NB4 (cell line): ENCODE data around the gene NDST4.

Experiments used
- CTCF ChIP-seq: IDR thresholded peaks from one replicate; pipeline ENCODE4 v1.5.1; 2012; ENCODE audit warnings: low read depth, low read length
- MAX ChIP-seq: IDR thresholded peaks from 2 replicates; pipeline ENCODE4 v1.6.1; 2011; ENCODE audit warnings: low read depth, low read length
- MYC ChIP-seq: IDR thresholded peaks from 2 replicates; pipeline ENCODE4 v1.6.1; 2011; ENCODE audit warnings: low read depth, low read length
- POLR2A ChIP-seq: IDR thresholded peaks from 2 replicates; pipeline ENCODE4 v1.6.1; 2011; ENCODE audit warnings: mild to moderate bottlenecking; ENCODE audit not compliant: insufficient read length; ENCODE audit errors: extremely low read depth

- TF ChIP-seq POLR2A (no peak), MAX (no peak), CTCF (no peak), MYC (no peak)
Observed at GRCh38 chr4:115159141-115159540, 45.7 kb upstream of the NDST4 start.
